ENCODE measurements around the gene F2RL3. TPM values are rescaled to one million over a fixed set of nuclear protein-coding genes. Genes with fewer than 3 reads are reported as not detected.
"Not testable (repeated sequence)": the region's sequence is repeated elsewhere in the genome, so short reads cannot be mapped to it uniquely, and the experiment has no call there.

F2RL3 gene
- polyA plus RNA-seq, 10 donors: 0.13 to 0.49 (median 0.33) TPM

GRCh38 chr19:16874978-16875299 lies 13.9 kb upstream of the F2RL3 start:
- DNase-seq: not testable (repeated sequence)

GRCh38 chr19:16875584-16876555 lies 12.9 kb upstream of the F2RL3 start:
- DNase-seq: no peak

GRCh38 chr19:16876904-16877361 lies 11.9 kb upstream of the F2RL3 start:
- DNase-seq: no peak

- no peak for DNase-seq
Measured at GRCh38 chr19:16877581-16877980, 11.2 kb upstream of the F2RL3 start.

- no peak for DNase-seq
Measured at GRCh38 chr19:16878181-16878965, 10.4 kb upstream of the F2RL3 start.

GRCh38 chr19:16880884-16881554 lies 7.8 kb upstream of the F2RL3 start:
- no peak for DNase-seq

- no peak for DNase-seq
Measured at GRCh38 chr19:16882146-16882545, 6.7 kb upstream of the F2RL3 start.

GRCh38 chr19:16883522-16883921 lies 5.3 kb upstream of the F2RL3 start:
- DNase-seq: no peak

GRCh38 chr19:16885166-16885565 lies 3.6 kb upstream of the F2RL3 start:
- no peak for DNase-seq

GRCh38 chr19:16886305-16886880 lies 2.4 kb upstream of the F2RL3 start:
- DNase-seq: peak in 1 of 3 donors; percentile 37

- no peak for DNase-seq
Measured at GRCh38 chr19:16887353-16888265, 1.2 kb upstream of the F2RL3 start.

- no peak for DNase-seq
Measured at GRCh38 chr19:16889366-16889882, 625 bp downstream of the F2RL3 start.

GRCh38 chr19:16889883-16890460 lies 1.2 kb downstream of the F2RL3 start:
- DNase-seq: no peak

GRCh38 chr19:16890461-16891184 lies 1.8 kb downstream of the F2RL3 start:
- no peak for DNase-seq

GRCh38 chr19:16891696-16892382 lies 3.0 kb downstream of the F2RL3 start:
- DNase-seq: no peak

GRCh38 chr19:16892436-16892835 lies 3.6 kb downstream of the F2RL3 start:
- no peak for DNase-seq

GRCh38 chr19:16892868-16893685 lies 4.3 kb downstream of the F2RL3 start:
- DNase-seq: no peak

- DNase-seq: peak in 1 of 3 donors; percentile 38
Measured at GRCh38 chr19:16893686-16893989, 4.8 kb downstream of the F2RL3 start.

All from muscle of back (tissue), 11 donors.